ENCODE data around the gene ADI1.

DNA sequence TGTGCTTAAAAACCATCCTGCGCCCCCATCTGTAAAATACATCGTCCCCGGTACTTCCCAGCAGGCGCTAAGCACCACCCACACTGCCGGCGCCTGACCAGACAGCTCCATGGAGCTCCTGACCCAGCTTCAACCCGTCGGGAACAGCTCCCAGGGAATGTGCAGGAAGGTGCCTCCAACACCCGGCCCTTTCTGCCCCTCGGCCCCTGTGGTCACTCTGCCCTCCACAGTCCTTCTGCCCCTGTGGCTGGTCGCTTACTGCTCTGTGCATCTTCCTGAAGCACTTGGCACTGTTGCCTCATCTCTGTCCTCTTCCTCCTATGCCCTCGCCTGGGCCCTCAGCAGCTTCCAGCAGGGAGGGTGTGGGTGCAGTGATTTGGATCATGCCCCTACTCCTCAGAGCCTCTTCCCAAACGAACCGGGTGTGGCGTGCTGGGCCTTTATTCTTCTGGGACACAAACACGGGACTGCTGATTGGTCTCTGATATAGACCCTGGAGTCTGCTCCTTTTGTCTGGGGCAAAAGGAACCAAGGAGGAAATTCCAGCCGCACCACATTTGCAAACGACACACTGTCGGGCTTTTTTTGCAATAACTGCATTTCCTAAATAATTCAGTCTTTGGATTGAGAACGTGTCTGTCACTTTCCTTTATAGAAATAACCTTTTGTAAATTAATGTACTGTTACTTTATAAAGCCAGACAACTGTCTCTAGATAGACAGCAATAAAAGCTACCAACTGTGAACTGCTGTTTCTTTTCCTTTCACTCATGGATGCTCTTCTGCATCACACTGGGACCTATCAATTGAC, 65.9 kb downstream of the ADI1 start:
- TF ChIP-seq ZNF384 (IDR thresholded peaks at IDR 0.05) (no peak), HDGF (IDR thresholded peaks at IDR 0.05; ENCODE audit: borderline replicate concordance) (no peak), NFRKB (IDR thresholded peaks at IDR 0.05) (no peak), FOXA1 (IDR thresholded peaks at IDR 0.05) (no peak), BHLHE40 (IDR thresholded peaks at IDR 0.05; ENCODE audit: borderline replicate concordance) (no peak), L3MBTL2 (conservative IDR thresholded peaks at IDR 0.05) (no peak), LEF1 (IDR thresholded peaks at IDR 0.05; ENCODE audit: borderline replicate concordance) (no peak), FOXM1 (IDR thresholded peaks at IDR 0.05; ENCODE audit: borderline replicate concordance) (no peak), ELF4 (IDR thresholded peaks at IDR 0.05) (no peak), SP1 (IDR thresholded peaks at IDR 0.05) (no peak)
- TF ChIP-seq, protein P1, sequence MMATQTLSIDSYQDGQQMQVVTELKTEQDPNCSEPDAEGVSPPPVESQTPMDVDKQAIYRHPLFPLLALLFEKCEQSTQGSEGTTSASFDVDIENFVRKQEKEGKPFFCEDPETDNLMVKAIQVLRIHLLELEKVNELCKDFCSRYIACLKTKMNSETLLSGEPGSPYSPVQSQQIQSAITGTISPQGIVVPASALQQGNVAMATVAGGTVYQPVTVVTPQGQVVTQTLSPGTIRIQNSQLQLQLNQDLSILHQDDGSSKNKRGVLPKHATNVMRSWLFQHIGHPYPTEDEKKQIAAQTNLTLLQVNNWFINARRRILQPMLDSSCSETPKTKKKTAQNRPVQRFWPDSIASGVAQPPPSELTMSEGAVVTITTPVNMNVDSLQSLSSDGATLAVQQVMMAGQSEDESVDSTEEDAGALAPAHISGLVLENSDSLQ (IDR thresholded peaks at IDR 0.05) = no peak
